OCI-LY7 (cell line): Measurements from ENCODE around the gene SNAPC5. TPM values are rescaled to one million over a fixed set of nuclear protein-coding genes. Genes with fewer than 3 reads are reported as not detected.

Source experiments
- BruUV-seq: library from RNA; stranded (reverse); fragments of 400-500 nt; replicated peaks from 2 replicates; lab custom pipeline; 2021; lab: Mats Ljungman, UMichigan
- CTCF ChIA-PET: fragments of 300-600 bp; sonication (Branson Sonifier 250); formaldehyde crosslinking; loops from one replicate; lab custom pipeline; 2022; ENCODE audit warnings: antibody characterized with exemption; ENCODE audit not compliant: unreplicated experiment; lab: Charles Lee
- POLR2A ChIA-PET: fragments of 300-600 bp; sonication (Branson Sonifier 250); formaldehyde crosslinking; loops from one replicate; lab custom pipeline; 2022; ENCODE audit warnings: antibody characterized with exemption; lab: Charles Lee
- DNase-seq: peaks from one replicate; pipeline ENCODE4 v3.0.0-alpha.2; 2015; ENCODE audit warnings: low spot score
- H2AFZ ChIP-seq: fragments of 200-600 bp; sonication (generic), shearing (Covaris generic); 2 replicates; pipeline ENCODE4 v1.6.1; 2014; ENCODE audit warnings: mild to moderate bottlenecking, antibody characterized with exemption, low read length, moderate library complexity
- H3K27ac ChIP-seq: fragments of 200-600 bp; sonication (generic); 2 replicates; pipeline ENCODE4 v1.5.1; 2014; ENCODE audit warnings: mixed run types, low read depth, mild to moderate bottlenecking, moderate library complexity, low read length, inconsistent platforms; ENCODE audit not compliant: poor library complexity, severe bottlenecking
- H3K36me3 ChIP-seq: fragments of 200-600 bp; sonication (generic); 2 replicates; pipeline ENCODE4 v1.6.1; 2014; ENCODE audit warnings: mild to moderate bottlenecking, antibody characterized with exemption, low read length, moderate library complexity, mixed read lengths; ENCODE audit not compliant: insufficient read depth
- H3K4me1 ChIP-seq: fragments of 200-600 bp; sonication (generic); 2 replicates; pipeline ENCODE4 v1.5.1; 2014; ENCODE audit warnings: mild to moderate bottlenecking, low read length; ENCODE audit not compliant: insufficient read depth, poor library complexity, severe bottlenecking
- H3K4me2 ChIP-seq: fragments of 200-600 bp; sonication (generic); 2 replicates; pipeline ENCODE4 v1.6.1; 2014; ENCODE audit warnings: mild to moderate bottlenecking, low read length
- H3K4me3 ChIP-seq: fragments of 200-600 bp; sonication (generic); 2 replicates; pipeline ENCODE4 v1.5.1; 2014; ENCODE audit warnings: mild to moderate bottlenecking, low read depth, low read length; ENCODE audit not compliant: poor library complexity, severe bottlenecking
- H3K79me2 ChIP-seq: fragments of 200-600 bp; sonication (generic); 2 replicates; pipeline ENCODE4 v1.6.1; 2016; ENCODE audit warnings: low read depth, mild to moderate bottlenecking, low read length, moderate library complexity, mixed read lengths; ENCODE audit not compliant: insufficient read depth
- H3K9me2 ChIP-seq: fragments of 200-600 bp; sonication (generic); 2 replicates; pipeline ENCODE4 v1.6.1; 2016; ENCODE audit warnings: mild to moderate bottlenecking, low read length, mixed read lengths; ENCODE audit not compliant: insufficient read depth
- H3K9me3 ChIP-seq: fragments of 200-600 bp; sonication (generic); 2 replicates; pipeline ENCODE4 v1.6.1; 2014; ENCODE audit warnings: mild to moderate bottlenecking, mixed run types, low read length, mixed read lengths
- H4K20me1 ChIP-seq: fragments of 200-600 bp; sonication (generic); 2 replicates; pipeline ENCODE4 v1.6.1; 2014; ENCODE audit warnings: mild to moderate bottlenecking, antibody characterized with exemption, low read length, moderate library complexity, mixed read lengths; ENCODE audit not compliant: insufficient read depth
- CTCF ChIP-seq: fragments of 200-600 bp; sonication (generic); conservative IDR thresholded peaks from 2 replicates; pipeline ENCODE4 v1.5.1; 2014; ENCODE audit warnings: mild to moderate bottlenecking, antibody characterized with exemption, low read length, moderate library complexity, mixed read lengths
- EZH2phosphoT487 ChIP-seq: fragments of 200-600 bp; sonication (generic); IDR thresholded peaks from 2 replicates; pipeline ENCODE4 v1.6.1; 2018; ENCODE audit warnings: low read depth, borderline replicate concordance, mild to moderate bottlenecking, mixed run types, antibody characterized with exemption, low read length, moderate library complexity, mixed read lengths
- intact Hi-C: fragments of 100-400 bp; cut with micrococcal nuclease; formaldehyde crosslinking; loops from one replicate; pipeline ENCODE4 v1.10.0; 2022; ENCODE audit not compliant: unreplicated experiment
- total RNA-seq, 2 experiments: library from RNA; depleted of rRNA in 1 of 2; stranded (reverse); fragments of >200 nt in 1 of 2; shearing (Covaris generic) in 1 of 2; gene quantifications; 2 replicates each; pipeline ENCODE4 v1.2.3, GENCODE V29; 2014 to 2022

The SNAPC5 gene
- total RNA-seq, 2 experiments from 2014 or later: 26.5 to 30.7 TPM

GRCh38 chr15:66542896-66543295, 45.3 kb upstream of the SNAPC5 start:
- DNase-seq: no peak
- ChIA-PET POLR2A (interaction anchor here (0.6 to 1.0 kb wide), 4 partner anchors 11 to 206 kb away, joined by 3 to 4 read pairs (median 3); no protein-coding TSS in a partner anchor), CTCF (no interaction called here)
- intact Hi-C loops: no loop called here
- H3K4me2 ChIP-seq: no peak overlapping the region
- peaks cover 77% of the 10 kb centered on the region for H3K36me3 ChIP-seq
- no peak overlapping the region for H2AFZ ChIP-seq
- no peak overlapping the region for H3K4me3 ChIP-seq
- H3K79me2 ChIP-seq: no peaks in the 10 kb centered on the region
- no peaks in the 10 kb centered on the region for H3K9me2 ChIP-seq
- H3K9me3 ChIP-seq: no peaks in the 10 kb centered on the region
- no TSS peak for BruUV-seq
- no peaks in the 10 kb centered on the region for H4K20me1 ChIP-seq
- TF ChIP-seq EZH2phosphoT487 (no peak), CTCF (no peak)
- no peaks in the 10 kb centered on the region for H3K4me1 ChIP-seq
- H3K27ac ChIP-seq: no peak overlapping the region

DNA sequence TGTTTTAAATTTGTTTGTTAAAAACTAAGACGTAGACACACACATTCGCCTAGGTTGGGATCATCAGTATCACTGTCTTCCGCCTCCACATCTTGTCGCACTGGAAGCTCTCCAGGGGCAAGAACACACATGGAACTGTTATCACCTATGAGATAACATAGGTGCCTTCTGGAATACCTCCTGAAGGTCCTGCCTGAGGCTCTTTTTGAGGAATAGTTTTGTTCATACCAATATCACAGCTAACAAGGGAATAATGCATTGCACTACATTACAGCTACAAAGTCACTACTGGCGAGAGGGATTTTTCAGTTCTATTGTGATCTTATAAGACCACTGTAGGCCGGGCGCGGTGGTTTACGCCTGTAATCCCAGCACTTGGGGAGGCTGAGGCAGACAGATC, 37.5 kb upstream of the SNAPC5 start:
- H3K9me3 ChIP-seq: no peaks in the 10 kb centered on the region
- intact Hi-C loops: no loop called here
- BruUV-seq: no TSS peak
- no peak overlapping the region for H3K27ac ChIP-seq
- H3K4me1 ChIP-seq: no peaks in the 10 kb centered on the region
- no peak overlapping the region for H2AFZ ChIP-seq
- H3K4me2 ChIP-seq: no peak overlapping the region
- no peaks in the 10 kb centered on the region for H3K9me2 ChIP-seq
- H3K36me3 ChIP-seq: peaks cover 83% of the 10 kb centered on the region
- ChIA-PET POLR2A (no interaction called here), CTCF (no interaction called here)
- H4K20me1 ChIP-seq: no peaks in the 10 kb centered on the region
- DNase-seq: no peak
- no peaks in the 10 kb centered on the region for H3K79me2 ChIP-seq
- TF ChIP-seq EZH2phosphoT487: no peak
- TF ChIP-seq CTCF: no peak
- no peak overlapping the region for H3K4me3 ChIP-seq

- no TSS peak for BruUV-seq
- TF ChIP-seq CTCF (no peak), EZH2phosphoT487 (no peak)
- H3K4me2 ChIP-seq: no peak overlapping the region
- no peak overlapping the region for H3K27ac ChIP-seq
- H3K9me2 ChIP-seq: no peaks in the 10 kb centered on the region
- H3K4me1 ChIP-seq: no peaks in the 10 kb centered on the region
- intact Hi-C loops: no loop called here
- CTCF ChIA-PET: no interaction called here
- no peak overlapping the region for H3K4me3 ChIP-seq
- no peaks in the 10 kb centered on the region for H3K79me2 ChIP-seq
- peaks cover 96% of the 10 kb centered on the region for H3K36me3 ChIP-seq
- no peak overlapping the region for H2AFZ ChIP-seq
- DNase-seq: no peak
- no peaks in the 10 kb centered on the region for H4K20me1 ChIP-seq
- POLR2A ChIA-PET: no interaction called here
- no peaks in the 10 kb centered on the region for H3K9me3 ChIP-seq
Measured at GRCh38 chr15:66524838-66525237, 27.3 kb upstream of the SNAPC5 start.
